Endothelial cell of umbilical vein (primary cell): Measurements from ENCODE around the gene CABP2. TPM values are rescaled to one million over a fixed set of nuclear protein-coding genes. Genes with fewer than 3 reads are reported as not detected.

Experiments
- BruUV-seq: library from RNA; stranded (reverse); fragments of 400-500 nt; replicated peaks from 2 replicates; lab custom pipeline; 2021; lab: Mats Ljungman, UMichigan
- CTCF ChIA-PET: fragments of 300-600, 350-600 bp; sonication (Branson Sonifier 250); formaldehyde crosslinking; loops from one replicate; lab custom pipeline; 2021; ENCODE audit warnings: antibody characterized with exemption, inconsistent platforms; lab: Charles Lee
- POLR2A ChIA-PET: fragments of 300-600, 350-600 bp; sonication (Branson Sonifier 250); formaldehyde crosslinking; loops from one replicate; lab custom pipeline; 2021; ENCODE audit warnings: antibody characterized with exemption, inconsistent platforms; lab: Charles Lee
- DNase-seq: peaks from one replicate; pipeline ENCODE4 v3.0.0-alpha.2; 2011; ENCODE audit warnings: low read depth, low spot score
- FAIRE-seq: peaks from 2 replicates; lab custom pipeline; 2011; peaks lifted over from hg19 to GRCh38; lab: Jason Lieb, UNC
- H2AFZ ChIP-seq: 2 replicates; pipeline ENCODE4 v1.6.0; 2012; ENCODE audit warnings: low read depth, low read length, control low read depth, inconsistent platforms
- H3K27ac ChIP-seq: 2 replicates; pipeline ENCODE4 v1.5.1; 2011; ENCODE audit warnings: low read depth, mild to moderate bottlenecking, control low read depth, low read length, moderate library complexity; ENCODE audit not compliant: insufficient read depth
- H3K27me3 ChIP-seq, 2 experiments: 2 replicates each; pipeline versions ENCODE4 v1.6.0 to v1.6.1; 2011; ENCODE audit warnings: low read length in 2 of 2, mixed read lengths in 1 of 2; ENCODE audit not compliant: control insufficient read depth in 2 of 2, insufficient read depth in 2 of 2
- H3K36me3 ChIP-seq, 2 experiments: 2 replicates in 1 of 2; 3 replicates in 1 of 2; pipeline ENCODE4 v1.5.1; 2011; ENCODE audit warnings: low read length in 2 of 2, mild to moderate bottlenecking in 1 of 2, moderate library complexity in 1 of 2; ENCODE audit not compliant: control insufficient read depth in 2 of 2, insufficient read depth in 2 of 2; ENCODE audit errors: extremely low read depth in 1 of 2
- H3K4me1 ChIP-seq: 3 replicates; pipeline ENCODE4 v1.5.1; 2011; ENCODE audit warnings: mild to moderate bottlenecking, low read length; ENCODE audit not compliant: control insufficient read depth, insufficient read depth; ENCODE audit errors: extremely low read depth
- H3K4me2 ChIP-seq: 2 replicates; pipeline ENCODE4 v1.6.1; 2011; ENCODE audit warnings: low read length, control low read depth, mixed read lengths; ENCODE audit not compliant: insufficient read depth
- H3K4me3 ChIP-seq, 3 experiments: fragments of 200-600 bp in 1 of 3; sonication (generic), shearing (Covaris generic) in 1 of 3; replicated peaks in 1 of 3; 2 replicates each; pipeline ENCODE4 v1.5.1; 2011 to 2016; ENCODE audit warnings: control low read depth in 3 of 3, low read length in 3 of 3, mild to moderate bottlenecking in 2 of 3, inconsistent platforms in 1 of 3, low read depth in 1 of 3, moderate library complexity in 1 of 3; ENCODE audit not compliant: insufficient read depth in 1 of 3
- H3K79me2 ChIP-seq: 2 replicates; pipeline ENCODE4 v1.6.0; 2012; ENCODE audit warnings: low read length, inconsistent platforms; ENCODE audit not compliant: control insufficient read depth, insufficient read depth
- H3K9ac ChIP-seq: replicated peaks from 2 replicates; pipeline ENCODE3; 2011; ENCODE audit warnings: low read length, control low read depth; ENCODE audit not compliant: insufficient read depth; ENCODE audit errors: extremely low read depth
- H3K9me1 ChIP-seq: replicated peaks from 3 replicates; pipeline ENCODE4 v1.6.0; 2011; ENCODE audit warnings: mild to moderate bottlenecking, low read length; ENCODE audit not compliant: control insufficient read depth, insufficient read depth; ENCODE audit errors: extremely low read depth
- H3K9me3 ChIP-seq: replicated peaks from 2 replicates; pipeline ENCODE4 v1.5.1; 2012; ENCODE audit warnings: low read length, inconsistent platforms; ENCODE audit not compliant: control insufficient read depth, insufficient read depth
- H4K20me1 ChIP-seq: replicated peaks from 2 replicates; pipeline ENCODE3; 2011; ENCODE audit warnings: mild to moderate bottlenecking, low read length; ENCODE audit not compliant: control insufficient read depth, insufficient read depth; ENCODE audit errors: extremely low read depth
- CTCF ChIP-seq, 2 donors: IDR thresholded peaks; 1 replicate in 1 of 2; 2 replicates in 1 of 2; pipeline ENCODE4 v1.5.1; 2011; ENCODE audit warnings: low read length in 2 of 2, mild to moderate bottlenecking in 2 of 2, moderate library complexity in 2 of 2, control low read depth in 1 of 2, inconsistent platforms in 1 of 2, low read depth in 1 of 2; ENCODE audit not compliant: insufficient read depth in 1 of 2; ENCODE audit errors: extremely low read depth in 1 of 2
- EZH2 ChIP-seq: IDR thresholded peaks from 2 replicates; pipeline ENCODE4 v1.6.1; 2012; ENCODE audit warnings: borderline replicate concordance, low read depth, mild to moderate bottlenecking, moderate library complexity, low read length, inconsistent platforms; ENCODE audit not compliant: severe bottlenecking
- FOS ChIP-seq: IDR thresholded peaks from 2 replicates; pipeline ENCODE4 v1.6.1; 2011; ENCODE audit warnings: mild to moderate bottlenecking, low read length, moderate library complexity, borderline replicate concordance; ENCODE audit not compliant: insufficient read depth
- GATA2 ChIP-seq: IDR thresholded peaks from 2 replicates; pipeline ENCODE4 v1.7.0; 2011; ENCODE audit warnings: low read depth, mild to moderate bottlenecking, moderate library complexity, mixed read lengths, low read length; ENCODE audit not compliant: insufficient read length, insufficient read depth
- JUN ChIP-seq: IDR thresholded peaks from 2 replicates; pipeline ENCODE4 v1.6.1; 2011; ENCODE audit warnings: borderline replicate concordance, low read depth; ENCODE audit not compliant: insufficient read length, insufficient read depth
- MAX ChIP-seq: IDR thresholded peaks from 2 replicates; pipeline ENCODE4 v1.6.1; 2011; ENCODE audit not compliant: insufficient read depth, insufficient read length
- MYC ChIP-seq: IDR thresholded peaks from one replicate; pipeline ENCODE4 v1.6.1; 2011; ENCODE audit warnings: mild to moderate bottlenecking, low read depth, low read length
- POLR2A ChIP-seq: IDR thresholded peaks from 2 replicates; pipeline ENCODE4 v1.6.1; 2012; ENCODE audit warnings: low read depth, mild to moderate bottlenecking, control low read depth, low read length
- POLR2AphosphoS5 ChIP-seq: IDR thresholded peaks from 2 replicates; pipeline ENCODE4 v1.6.1; 2012; ENCODE audit warnings: low read depth, mild to moderate bottlenecking, control low read depth, low read length, moderate library complexity; ENCODE audit not compliant: insufficient read depth
- dilution Hi-C: fragments of 300-500 bp; cut with MboI; formaldehyde crosslinking; loops from one replicate; pipeline ENCODE4 v1.15.0; 2019; ENCODE audit warnings: low sequenced_read_pairs; ENCODE audit not compliant: extremely low pct_ligation_motif_present
- intact Hi-C: fragments of 100-400 bp; cut with micrococcal nuclease; formaldehyde crosslinking; loops from one replicate; pipeline ENCODE4 v1.10.0; 2022
- polyA plus RNA-seq, 4 experiments: library from polyadenylated mRNA; depleted of rRNA in 3 of 4; stranded (reverse) in 3 of 4; unstranded in 1 of 4; fragments of >200 nt; gene quantifications; 2 replicates each; pipeline versions ENCODE4 v1.2.1 to v1.2.3, GENCODE V29; 2011 to 2012; ENCODE audit warnings: missing spikeins in 1 of 4
- total RNA-seq: library from RNA; stranded (reverse); gene quantifications from 2 replicates; pipeline ENCODE4 v1.2.3, GENCODE V29; 2021

Gene CABP2
- total and polyA plus RNA-seq, 2 donors (not counting 3 experiments of a cell fraction or from before 2014, with no cell fraction given), result not detected

- Histone ChIP-seq H3K4me2 (no peak overlapping the region), H3K9me1 (no peaks in the 10 kb centered on the region), H3K79me2 (no peaks in the 10 kb centered on the region), H3K36me3 (no peaks in the 10 kb centered on the region), H4K20me1 (no peaks in the 10 kb centered on the region), H3K4me3 (no peak overlapping the region), H3K9ac (no peak overlapping the region), H3K4me1 (no peaks in the 10 kb centered on the region), H3K27ac (no peak overlapping the region), H2AFZ (no peak overlapping the region), H3K27me3 (no peaks in the 10 kb centered on the region), H3K9me3 (no peaks in the 10 kb centered on the region)
- intact Hi-C loops, result no loop called here
- FAIRE-seq (no peak), DNase-seq (no peak)
- dilution Hi-C loops, result no loop called here
- CTCF ChIA-PET, result no interaction called here
- TF ChIP-seq EZH2 (no peak), POLR2AphosphoS5 (no peak), FOS (no peak), JUN (no peak), GATA2 (no peak), MAX (no peak), CTCF (IDR thresholded peaks at IDR 0.05; ENCODE audit: extremely low read depth in 1 of 2, insufficient read depth in 1 of 2, low read depth in 1 of 2, low read length in 2 of 2) (no peak), POLR2A (no peak), MYC (no peak)
- no TSS peak for BruUV-seq
- POLR2A ChIA-PET, result no interaction called here
These were observed 15.7 kb upstream of the CABP2 start for GRCh38 chr11:67538823-67539505.
